CD14-positive monocyte (primary cell): ENCODE measurements around the gene FEZF1. TPM values are rescaled to one million over a fixed set of nuclear protein-coding genes. Genes with fewer than 3 reads are reported as not detected.

Source experiments
- DNase-seq, 3 donors: peaks; one replicate each; pipeline ENCODE4 v3.0.0-alpha.2; 2011 to 2022
- H2AFZ ChIP-seq: 2 replicates; pipeline ENCODE4 v1.6.0; 2012; ENCODE audit warnings: mild to moderate bottlenecking, low read depth, low read length, inconsistent platforms; ENCODE audit not compliant: insufficient read depth, poor library complexity, severe bottlenecking
- H3K27ac ChIP-seq, 2 donors: 1 replicate in 1 of 2; 2 replicates in 1 of 2; pipeline ENCODE4 v1.5.1; 2012 to 2013; ENCODE audit warnings: low read length in 2 of 2, control low read depth in 1 of 2, inconsistent platforms in 1 of 2, low read depth in 1 of 2, mild to moderate bottlenecking in 1 of 2
- H3K27me3 ChIP-seq, 2 donors: one replicate each; pipeline versions ENCODE4 v1.6.0 to v1.6.1; 2011 to 2013; ENCODE audit warnings: low read length in 2 of 2; ENCODE audit not compliant: control insufficient read depth in 2 of 2, insufficient read depth in 2 of 2
- H3K36me3 ChIP-seq, 2 donors: replicated peaks in 1 of 2; 1 replicate in 1 of 2; 2 replicates in 1 of 2; pipeline versions ENCODE4 v1.5.1 to v1.6.1; 2012 to 2013; ENCODE audit warnings: low read length in 2 of 2, control low read depth in 1 of 2, inconsistent platforms in 1 of 2, mild to moderate bottlenecking in 1 of 2; ENCODE audit not compliant: insufficient read depth in 2 of 2, control insufficient read depth in 1 of 2
- H3K4me1 ChIP-seq, 2 donors: 1 replicate in 1 of 2; 2 replicates in 1 of 2; pipeline versions ENCODE4 v1.5.1 to v1.6.1; 2012 to 2013; ENCODE audit warnings: low read length in 2 of 2, control low read depth in 1 of 2, inconsistent platforms in 1 of 2, mild to moderate bottlenecking in 1 of 2, moderate library complexity in 1 of 2; ENCODE audit not compliant: insufficient read depth in 2 of 2, control insufficient read depth in 1 of 2
- H3K4me2 ChIP-seq: replicated peaks from 2 replicates; pipeline ENCODE3; 2012; ENCODE audit warnings: low read length, moderate library complexity, mild to moderate bottlenecking; ENCODE audit not compliant: poor library complexity, severe bottlenecking; ENCODE audit errors: extremely low read depth
- H3K4me3 ChIP-seq, 3 experiments: fragments of 200-600 bp in 1 of 3; sonication (generic) in 1 of 3; replicated peaks in 1 of 3; 1 replicate in 2 of 3; 2 replicates in 1 of 3; pipeline ENCODE4 v1.5.1; 2011 to 2013; ENCODE audit warnings: low read length in 3 of 3, mild to moderate bottlenecking in 3 of 3, control low read depth in 2 of 3, low read depth in 2 of 3, inconsistent platforms in 1 of 3, moderate library complexity in 1 of 3
- H3K79me2 ChIP-seq: 2 replicates; pipeline ENCODE4 v1.6.0; 2012; ENCODE audit warnings: mild to moderate bottlenecking, control low read depth, inconsistent platforms, low read length, moderate library complexity; ENCODE audit not compliant: insufficient read depth
- H3K9ac ChIP-seq: 2 replicates; pipeline ENCODE4 v1.6.0; 2017; ENCODE audit warnings: low read length, mild to moderate bottlenecking; ENCODE audit not compliant: insufficient read depth, poor library complexity, severe bottlenecking
- H3K9me3 ChIP-seq, 2 donors: replicated peaks in 1 of 2; 1 replicate in 1 of 2; 2 replicates in 1 of 2; pipeline versions ENCODE4 v1.5.1 to v1.6.1; 2012 to 2013; ENCODE audit warnings: low read length in 2 of 2, control low read depth in 1 of 2; ENCODE audit not compliant: control insufficient read depth in 1 of 2, insufficient read depth in 1 of 2
- H4K20me1 ChIP-seq: 2 replicates; pipeline ENCODE4 v1.6.0; 2012; ENCODE audit warnings: mild to moderate bottlenecking, low read length, control low read depth, moderate library complexity; ENCODE audit not compliant: insufficient read depth
- H3K27ac Mint-ChIP-seq, 7 donors: one replicate each; pipeline ENCODE4 v1.8.0; 2020; ENCODE audit warnings: mild to moderate bottlenecking in 7 of 7, mixed read lengths in 7 of 7, moderate library complexity in 6 of 7, inconsistent platforms in 2 of 7
- H3K27me3 Mint-ChIP-seq, 3 donors: one replicate each; pipeline ENCODE4 v1.8.0; 2021 to 2022; ENCODE audit warnings: low read depth in 3 of 3, mild to moderate bottlenecking in 3 of 3, mixed read lengths in 3 of 3, moderate library complexity in 3 of 3, inconsistent platforms in 1 of 3
- H3K36me3 Mint-ChIP-seq, 2 donors: one replicate each; pipeline ENCODE4 v1.8.0; 2020; ENCODE audit warnings: mixed read lengths in 2 of 2, inconsistent platforms in 1 of 2, mild to moderate bottlenecking in 1 of 2
- H3K4me1 Mint-ChIP-seq: one replicate; pipeline ENCODE4 v1.8.0; 2020; ENCODE audit warnings: mild to moderate bottlenecking, mixed read lengths
- H3K4me3 Mint-ChIP-seq, 2 donors: one replicate each; pipeline ENCODE4 v1.8.0; 2020; ENCODE audit warnings: mild to moderate bottlenecking in 2 of 2, mixed read lengths in 2 of 2, moderate library complexity in 1 of 2
- H3K9me3 Mint-ChIP-seq, 7 donors: one replicate each; pipeline ENCODE4 v1.8.0; 2020 to 2022; ENCODE audit warnings: mixed read lengths in 7 of 7, mild to moderate bottlenecking in 6 of 7, moderate library complexity in 6 of 7, inconsistent platforms in 2 of 7
- CTCF ChIP-seq: fragments of 200-600 bp; IDR thresholded peaks from one replicate; pipeline ENCODE4 v1.8.0; 2022; ENCODE audit warnings: antibody characterized with exemption, mild to moderate bottlenecking
- WGBS: methylation state at CpG from one replicate; pipeline ENCODE4 v1.1.5; 2013; ENCODE audit warnings: missing lambda C conversion rate; ENCODE audit not compliant: insufficient coverage; 5-methylcytosine and 5-hydroxymethylcytosine counted together
- intact Hi-C, 2 donors: fragments of 100-400 bp; cut with micrococcal nuclease; formaldehyde crosslinking; loops; one replicate each; pipeline versions ENCODE4 v1.15.0 to v1.15.1; 2023
- polyA plus RNA-seq, 3 donors: library from polyadenylated mRNA; depleted of rRNA in 1 of 3; unstranded in 2 of 3; stranded (reverse) in 1 of 3; fragments of 300-500 nt in 2 of 3; fragments of >200 nt in 1 of 3; fragmentation: Illumina TruSeq in 2 of 3; gene quantifications; 1 replicate in 2 of 3; 2 replicates in 1 of 3; pipeline ENCODE4 v1.2.3, GENCODE V29; 2012 to 2021

Gene FEZF1
- polyA plus RNA-seq, 3 donors: not detected

- intact Hi-C loops: no loop called here
Observed at GRCh38 chr7:122311734-122312450, 7.3 kb upstream of the FEZF1 start.

More at GRCh38 chr7:122311734-122312450, 7.3 kb upstream of the FEZF1 start:
- Histone ChIP-seq H3K4me2 (no peak overlapping the region), H2AFZ (no peak overlapping the region), H3K36me3 (no peaks in the 10 kb centered on the region), H3K4me3 (no peak overlapping the region), H3K79me2 (no peaks in the 10 kb centered on the region), H3K4me1 (no peaks in the 10 kb centered on the region), H3K9ac (no peak overlapping the region), H3K27me3 (peaks cover 89 to 100% of the 10 kb centered on the region in 2 donors), H3K9me3 (peaks cover 3 to 66% of the 10 kb centered on the region in 2 donors), H3K27ac (no peak overlapping the region), H4K20me1 (no peaks in the 10 kb centered on the region)
- H3K4me1 Mint-ChIP-seq: peaks cover 5% of the 10 kb centered on the region
- peak overlapping the region in 1 of 2 donors; percentile 71 for H3K4me3 Mint-ChIP-seq
- H3K27ac Mint-ChIP-seq: peak overlapping the region in 1 of 7 donors; percentile 75
- H3K9me3 Mint-ChIP-seq: peaks cover 8 to 50% (median 26%) of the 10 kb centered on the region in 7 donors
- no peak for TF ChIP-seq CTCF
- H3K36me3 Mint-ChIP-seq: peaks cover 0 to 4% of the 10 kb centered on the region in 2 donors
- 4% methylated on average over 24 of the region's 34 CpGs for WGBS
- no peak for DNase-seq
- H3K27me3 Mint-ChIP-seq: peaks cover 83 to 93% (median 86%) of the 10 kb centered on the region in 3 donors
